ENCODE measurements around the gene EHMT1. TPM values are rescaled to one million over a fixed set of nuclear protein-coding genes. Genes with fewer than 3 reads are reported as not detected.
"Not testable (repeated sequence)": the region's sequence is repeated elsewhere in the genome, so short reads cannot be mapped to it uniquely, and the experiment has no call there.

EHMT1 gene
- total RNA-seq, 6 experiments from 2014 or later: 26.8 to 51.9 (median 36.7) TPM

DNA sequence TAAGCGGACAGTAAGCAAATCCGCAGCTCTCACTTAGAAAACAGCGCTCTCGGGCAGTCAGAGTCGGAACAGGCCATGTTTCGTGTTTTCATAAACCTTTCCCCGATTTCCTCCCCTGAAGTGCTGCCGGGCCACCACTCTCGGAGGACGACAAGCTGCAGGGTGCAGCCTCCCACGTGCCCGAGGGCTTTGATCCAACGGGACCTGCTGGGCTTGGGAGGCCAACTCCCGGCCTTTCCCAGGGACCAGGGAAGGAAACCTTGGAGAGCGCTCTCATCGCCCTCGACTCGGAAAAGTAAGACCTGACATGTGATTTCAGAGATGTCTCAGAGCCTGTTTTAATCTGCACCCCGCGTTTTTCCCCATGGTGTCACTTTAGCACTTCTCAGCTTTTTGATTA is 159.0 kb downstream of the EHMT1 start:
- H3K27me3 ChIP-seq: no peaks in the 10 kb centered on the region
- DNase-seq: no peak
- 94% methylated on average over 20 of the region's 20 CpGs for WGBS (ENCODE audit: insufficient coverage, low coverage, low lambda C conversion rate, missing lambda C conversion rate)

DNA sequence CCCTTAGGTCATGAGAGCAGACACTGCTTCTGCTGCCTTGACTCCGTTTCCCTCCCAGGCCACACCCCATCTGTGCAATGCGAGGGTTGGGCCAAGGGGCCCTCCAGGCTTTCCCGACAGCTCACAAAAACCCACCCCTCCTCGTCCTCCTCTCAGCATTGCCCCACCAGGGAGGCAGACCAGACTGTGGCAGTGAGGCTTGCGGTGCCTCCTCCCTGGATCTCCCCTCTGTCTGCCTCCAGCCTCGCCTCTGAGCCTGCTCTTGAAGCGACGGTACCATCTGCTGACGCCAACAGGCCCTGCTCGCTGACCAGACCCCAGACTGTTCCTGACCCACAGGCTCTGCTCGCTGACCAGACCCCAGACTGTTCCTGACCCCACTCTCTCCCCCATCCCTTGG is 159.5 kb downstream of the EHMT1 start:
- no peaks in the 10 kb centered on the region for H3K9me3 ChIP-seq
- H3K27ac ChIP-seq: no peak overlapping the region
- WGBS (ENCODE audit: insufficient coverage, low coverage, low lambda C conversion rate, missing lambda C conversion rate): 88% methylated on average over 5 of the region's 11 CpGs
- ATAC-seq (no peak), DNase-seq (no peak)
- intact Hi-C loops (cut with DNase I): loop anchor here in 1 of 2 donors (10.0 kb wide), 1 partner anchor 614 kb away; no protein-coding TSS in a partner anchor
- no peaks in the 10 kb centered on the region for H3K4me1 ChIP-seq
- H3K36me3 ChIP-seq: peaks cover 0 to 68% (median 24%) of the 10 kb centered on the region in 4 donors
- H3K27me3 ChIP-seq: no peaks in the 10 kb centered on the region
- no peak for TF ChIP-seq POLR2A (IDR thresholded peaks at IDR 0.05)
- TF ChIP-seq, protein P1, sequence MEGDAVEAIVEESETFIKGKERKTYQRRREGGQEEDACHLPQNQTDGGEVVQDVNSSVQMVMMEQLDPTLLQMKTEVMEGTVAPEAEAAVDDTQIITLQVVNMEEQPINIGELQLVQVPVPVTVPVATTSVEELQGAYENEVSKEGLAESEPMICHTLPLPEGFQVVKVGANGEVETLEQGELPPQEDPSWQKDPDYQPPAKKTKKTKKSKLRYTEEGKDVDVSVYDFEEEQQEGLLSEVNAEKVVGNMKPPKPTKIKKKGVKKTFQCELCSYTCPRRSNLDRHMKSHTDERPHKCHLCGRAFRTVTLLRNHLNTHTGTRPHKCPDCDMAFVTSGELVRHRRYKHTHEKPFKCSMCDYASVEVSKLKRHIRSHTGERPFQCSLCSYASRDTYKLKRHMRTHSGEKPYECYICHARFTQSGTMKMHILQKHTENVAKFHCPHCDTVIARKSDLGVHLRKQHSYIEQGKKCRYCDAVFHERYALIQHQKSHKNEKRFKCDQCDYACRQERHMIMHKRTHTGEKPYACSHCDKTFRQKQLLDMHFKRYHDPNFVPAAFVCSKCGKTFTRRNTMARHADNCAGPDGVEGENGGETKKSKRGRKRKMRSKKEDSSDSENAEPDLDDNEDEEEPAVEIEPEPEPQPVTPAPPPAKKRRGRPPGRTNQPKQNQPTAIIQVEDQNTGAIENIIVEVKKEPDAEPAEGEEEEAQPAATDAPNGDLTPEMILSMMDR (IDR thresholded peaks at IDR 0.05): no peak
- H3K4me3 ChIP-seq: no peak overlapping the region

More for the DNA sequence above, 159.0 kb downstream of the EHMT1 start:
- no peak for ATAC-seq
- no peaks in the 10 kb centered on the region for H3K9me3 ChIP-seq
- intact Hi-C loops (cut with DNase I): loop anchor here in 1 of 2 donors (10.0 kb wide), 1 partner anchor 613 kb away; no protein-coding TSS in a partner anchor
- H3K36me3 ChIP-seq: peaks cover 0 to 64% (median 24%) of the 10 kb centered on the region in 4 donors
- H3K4me1 ChIP-seq: no peaks in the 10 kb centered on the region
- no peak overlapping the region for H3K4me3 ChIP-seq
- no peak for TF ChIP-seq POLR2A (IDR thresholded peaks at IDR 0.05)
- TF ChIP-seq, protein P1 (IDR thresholded peaks at IDR 0.05): no peak
- H3K27ac ChIP-seq: no peak overlapping the region

DNA sequence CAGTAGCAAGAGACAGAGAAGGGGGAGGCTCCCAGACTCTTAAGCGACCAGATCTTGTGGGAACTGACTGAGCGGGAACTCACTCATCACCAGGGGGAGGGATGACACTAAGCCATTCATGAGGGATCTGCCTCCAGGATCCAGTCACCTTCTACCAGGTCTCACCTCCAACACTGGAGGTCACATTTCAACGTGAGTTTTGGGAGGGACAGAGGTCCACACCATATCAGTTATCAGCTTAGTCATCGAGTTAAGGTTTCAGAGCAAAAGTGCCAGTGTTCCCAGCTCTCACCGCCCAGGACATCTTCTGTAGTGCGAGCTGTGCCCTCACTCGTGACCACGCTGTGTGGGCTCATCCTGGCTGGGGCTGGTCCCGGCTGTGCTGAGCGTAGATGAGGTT is 160.1 kb downstream of the EHMT1 start:
- intact Hi-C loops (cut with DNase I): loop anchor here in 1 of 2 donors (10.0 kb wide), 1 partner anchor 614 kb away; no protein-coding TSS in a partner anchor
- H3K9me3 ChIP-seq: no peaks in the 10 kb centered on the region
- DNase-seq: no peak
- no CpG with 5 or more reads among the region's 10 CpGs for WGBS (ENCODE audit: insufficient coverage, low coverage, low lambda C conversion rate, missing lambda C conversion rate)
- ATAC-seq: no peak
- no peaks in the 10 kb centered on the region for H3K27me3 ChIP-seq
- H3K4me1 ChIP-seq: no peaks in the 10 kb centered on the region
- H3K36me3 ChIP-seq: peaks cover 0 to 66% (median 24%) of the 10 kb centered on the region in 4 donors
- H3K27ac ChIP-seq: no peak overlapping the region
- H3K4me3 ChIP-seq: no peak overlapping the region
- TF ChIP-seq, protein P1 (IDR thresholded peaks at IDR 0.05): no peak
- TF ChIP-seq POLR2A (IDR thresholded peaks at IDR 0.05): no peak

DNA sequence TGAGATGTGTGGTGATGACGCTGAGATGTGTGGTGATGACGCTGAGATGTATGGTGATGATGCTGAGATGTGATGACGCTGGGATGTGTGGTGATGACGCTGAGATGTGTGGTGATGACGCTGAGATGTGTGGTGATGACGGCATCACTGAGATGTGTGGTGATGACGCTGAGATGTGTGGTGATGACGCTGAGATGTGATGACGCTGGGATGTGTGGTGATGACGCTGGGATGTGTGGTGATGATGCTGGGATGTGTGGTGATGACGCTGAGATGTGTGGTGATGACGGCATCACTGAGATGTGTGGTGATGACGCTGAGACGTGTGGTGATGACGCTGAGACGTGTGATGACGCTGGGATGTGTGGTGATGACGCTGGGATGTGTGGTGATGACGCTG is 161.2 kb downstream of the EHMT1 start:
- peaks cover 0 to 71% (median 24%) of the 10 kb centered on the region in 4 donors for H3K36me3 ChIP-seq
- ATAC-seq; H3K4me1 ChIP-seq; H3K9me3 ChIP-seq; DNase-seq; intact Hi-C loops (cut with DNase I); H3K27ac ChIP-seq; H3K4me3 ChIP-seq; H3K27me3 ChIP-seq: not testable (repeated sequence)
- 97% methylated on average over 19 of the region's 19 CpGs for WGBS (ENCODE audit: insufficient coverage, low coverage, low lambda C conversion rate, missing lambda C conversion rate)

DNA sequence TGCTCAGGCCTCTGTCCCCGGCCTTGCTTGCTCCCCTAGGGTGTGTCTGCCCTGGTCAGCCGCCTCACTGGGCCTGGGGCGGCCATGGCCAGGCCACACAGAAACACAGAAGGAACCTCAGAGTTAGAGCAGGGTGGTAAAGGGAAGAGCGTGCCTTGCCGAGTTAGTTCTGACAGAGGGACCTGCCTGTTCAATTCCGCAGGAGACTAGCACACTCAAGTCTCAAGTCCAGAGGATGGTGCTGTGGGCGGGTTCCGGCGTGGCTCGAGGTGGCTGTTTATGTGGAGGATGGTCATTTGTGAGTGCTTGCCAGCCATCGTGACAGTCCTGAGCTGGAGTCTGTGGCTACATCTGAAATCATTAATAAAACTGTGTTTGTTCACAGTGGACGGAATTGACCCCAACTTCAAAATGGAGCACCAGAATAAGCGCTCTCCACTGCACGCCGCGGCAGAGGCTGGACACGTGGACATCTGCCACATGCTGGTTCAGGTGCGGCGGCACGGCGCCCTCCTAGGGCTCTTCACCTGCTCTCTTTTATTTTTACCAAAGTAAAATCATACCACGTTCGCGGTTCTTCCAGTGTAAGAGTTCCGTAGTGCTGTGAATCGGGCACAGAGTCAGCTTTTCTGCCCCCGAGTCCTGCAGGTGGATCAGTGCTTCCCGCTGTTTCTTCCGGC is 163.2 kb downstream of the EHMT1 start:
- peaks cover 0 to 53% (median 14%) of the 10 kb centered on the region in 4 donors for H3K36me3 ChIP-seq
- whole genome bisulfite sequencing (ENCODE audit: insufficient coverage, low coverage, low lambda C conversion rate, missing lambda C conversion rate): 93% methylated on average over 20 of the region's 29 CpGs
- H3K4me3 ChIP-seq: no peak overlapping the region
- TF ChIP-seq POLR2A (IDR thresholded peaks at IDR 0.05): no peak
- TF ChIP-seq, protein P1 (IDR thresholded peaks at IDR 0.05): no peak
- intact Hi-C loops (cut with DNase I): no loop called here
- no peaks in the 10 kb centered on the region for H3K9me3 ChIP-seq
- DNase-seq: no peak
- H3K27ac ChIP-seq: no peak overlapping the region
- no peaks in the 10 kb centered on the region for H3K27me3 ChIP-seq
- H3K4me1 ChIP-seq: no peaks in the 10 kb centered on the region
- ATAC-seq: no peak

Measured in right lobe of liver (tissue), 6 donors.